ENCODE results near the gene PPP1R15A.
A peak's percentile ranks its signal among the peaks of the same experiment; 100 is the strongest.

PPP1R15A gene

DNA sequence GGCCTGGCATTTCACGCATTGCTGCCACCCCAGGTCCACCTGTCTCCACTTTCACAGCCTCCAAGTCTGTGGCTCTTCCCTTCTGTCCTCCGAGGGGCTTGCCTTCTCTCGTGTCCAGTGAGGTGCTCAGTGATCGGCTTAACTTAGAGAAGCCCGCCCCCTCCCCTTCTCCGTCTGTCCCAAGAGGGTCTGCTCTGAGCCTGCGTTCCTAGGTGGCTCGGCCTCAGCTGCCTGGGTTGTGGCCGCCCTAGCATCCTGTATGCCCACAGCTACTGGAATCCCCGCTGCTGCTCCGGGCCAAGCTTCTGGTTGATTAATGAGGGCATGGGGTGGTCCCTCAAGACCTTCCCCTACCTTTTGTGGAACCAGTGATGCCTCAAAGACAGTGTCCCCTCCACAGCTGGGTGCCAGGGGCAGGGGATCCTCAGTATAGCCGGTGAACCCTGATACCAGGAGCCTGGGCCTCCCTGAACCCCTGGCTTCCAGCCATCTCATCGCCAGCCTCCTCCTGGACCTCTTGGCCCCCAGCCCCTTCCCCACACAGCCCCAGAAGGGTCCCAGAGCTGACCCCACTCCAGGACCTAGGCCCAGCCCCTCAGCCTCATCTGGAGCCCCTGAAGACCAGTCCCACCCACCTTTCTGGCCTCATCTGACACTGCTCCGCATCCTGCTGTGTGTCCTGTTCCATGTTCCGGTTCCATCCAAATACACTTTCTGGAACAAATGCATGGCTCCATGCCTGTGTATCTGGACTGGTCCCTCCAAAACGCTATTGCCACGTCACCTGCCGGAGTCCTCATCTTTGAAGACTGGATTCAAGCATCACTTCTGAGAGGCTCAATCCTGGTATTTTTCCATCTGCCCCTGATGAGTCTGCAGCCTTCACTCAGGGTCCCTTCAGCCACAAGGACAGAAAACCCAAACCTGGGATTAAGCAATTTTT lies 50.6 kb downstream of the PPP1R15A start:
- Histone ChIP-seq H3K4me3 (ENCODE audit: low read depth, low read length) (no peak overlapping the region), H3K4me1 (ENCODE audit: control insufficient read depth, insufficient read depth, low read length) (no peaks in the 10 kb centered on the region), H3K27ac (ENCODE audit: extremely low read depth, low read depth, low read length) (no peak overlapping the region), H3K9me3 (ENCODE audit: control insufficient read depth, insufficient read depth, low read depth, low read length) (no peaks in the 10 kb centered on the region), H3K36me3 (ENCODE audit: control insufficient read depth in 2 of 2, insufficient read depth in 1 of 2, low read length in 2 of 2) (peaks cover 15 to 40% of the 10 kb centered on the region in 2 experiments; a peak in 2 of 3 replicates)
- ChIA-PET POLR2A (interaction anchor here (0.7 kb wide), 1 partner anchor 369 kb away, joined by 3 read pairs; no protein-coding TSS in a partner anchor), CTCF (no interaction called here)
- TF ChIP-seq ZNF449 (tag by site-specific recombination; IDR thresholded peaks at IDR 0.05) = peak; percentile 93
- TF ChIP-seq ZBTB44 (tag by site-specific recombination; IDR thresholded peaks at IDR 0.05) = no peak

DNA sequence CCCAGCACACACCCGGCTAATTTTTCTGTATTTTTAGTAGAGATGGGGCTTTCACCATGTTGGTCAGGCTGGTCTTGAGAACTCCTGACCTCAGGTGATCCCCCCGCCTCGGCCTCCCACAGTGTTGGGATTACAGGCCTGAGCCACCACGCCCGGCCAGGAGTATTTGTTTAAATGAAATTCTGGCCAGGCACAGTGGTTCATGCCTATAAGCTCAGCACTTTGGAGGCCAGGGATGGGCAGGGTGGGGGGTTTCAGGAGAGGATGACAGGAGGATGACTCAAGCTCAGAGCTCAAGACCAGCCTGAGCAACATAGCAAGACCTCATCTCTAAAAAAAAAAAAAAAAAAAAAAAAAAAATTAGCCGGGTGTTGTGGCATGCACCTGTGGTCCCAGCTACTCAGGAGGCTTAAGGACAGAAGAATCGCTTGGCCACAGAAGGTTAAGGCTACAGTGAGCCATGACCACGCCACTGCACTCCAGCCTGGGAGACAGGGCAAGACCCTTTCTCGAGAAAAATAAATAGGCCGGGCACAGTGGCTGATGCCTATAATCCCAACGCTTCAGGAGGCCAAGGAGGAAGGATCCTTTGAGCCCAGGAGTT lies 53.1 kb downstream of the PPP1R15A start:
- Histone ChIP-seq H3K9me3 (ENCODE audit: control insufficient read depth, insufficient read depth, low read depth, low read length) (no peaks in the 10 kb centered on the region), H3K36me3 (ENCODE audit: control insufficient read depth in 2 of 2, insufficient read depth in 1 of 2, low read length in 2 of 2) (peaks cover 7 to 23% of the 10 kb centered on the region in 2 experiments; a peak in 2 of 3 replicates), H3K4me3 (ENCODE audit: low read depth, low read length) (no peak overlapping the region), H3K27ac (ENCODE audit: extremely low read depth, low read depth, low read length) (no peak overlapping the region), H3K4me1 (ENCODE audit: control insufficient read depth, insufficient read depth, low read length) (no peaks in the 10 kb centered on the region)
- TF ChIP-seq ZNF335 (tag by site-specific recombination; conservative IDR thresholded peaks at IDR 0.05) = peak; percentile 59
- TF ChIP-seq ZNF707 (tag by site-specific recombination; IDR thresholded peaks at IDR 0.05) = no peak
- no peak for TF ChIP-seq ZSCAN23 (tag by site-specific recombination; IDR thresholded peaks at IDR 0.05)
- no peak for TF ChIP-seq SCRT2 (tag by site-specific recombination; IDR thresholded peaks at IDR 0.05)
- TF ChIP-seq ZNF658 (tag by site-specific recombination; IDR thresholded peaks at IDR 0.05) = no peak
- TF ChIP-seq, protein P1, sequence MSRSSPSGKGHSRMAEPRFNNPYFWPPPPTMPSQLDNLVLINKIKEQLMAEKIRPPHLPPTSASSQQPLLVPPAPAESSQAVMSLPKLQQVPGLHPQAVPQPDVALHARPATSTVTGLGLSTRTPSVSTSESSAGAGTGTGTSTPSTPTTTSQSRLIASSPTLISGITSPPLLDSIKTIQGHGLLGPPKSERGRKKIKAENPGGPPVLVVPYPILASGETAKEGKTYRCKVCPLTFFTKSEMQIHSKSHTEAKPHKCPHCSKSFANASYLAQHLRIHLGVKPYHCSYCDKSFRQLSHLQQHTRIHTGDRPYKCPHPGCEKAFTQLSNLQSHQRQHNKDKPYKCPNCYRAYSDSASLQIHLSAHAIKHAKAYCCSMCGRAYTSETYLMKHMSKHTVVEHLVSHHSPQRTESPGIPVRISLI (tag by site-specific recombination; IDR thresholded peaks at IDR 0.05) = peak; percentile 82; the same call in 1 of the 2 replicates
- no peak for TF ChIP-seq YY2 (tag by site-specific recombination; IDR thresholded peaks at IDR 0.05)
- no peak for TF ChIP-seq ZNF768 (tag by site-specific recombination; IDR thresholded peaks at IDR 0.05)
- 0 out of 2 replicates have a peak, but pooled peaks have one; percentile 16 for TF ChIP-seq ZNF449 (tag by site-specific recombination; IDR thresholded peaks at IDR 0.05)
- TF ChIP-seq KLF1 (tag by site-specific recombination; IDR thresholded peaks at IDR 0.05) = peak; percentile 42
- ChIA-PET POLR2A (interaction anchor here (0.6 to 2.0 kb wide), 4 partner anchors 28 to 205 kb away, joined by 3 to 5 read pairs (median 3); partner anchors contain the start of gene PPP1R15A), CTCF (interaction anchor here (0.9 to 2.4 kb wide), 2 partner anchors 45 to 68 kb away, joined by 5 to 8 read pairs; partner anchors contain the start of gene RUVBL2)

Data from HEK293 (cell line).